ENCODE measurements around the gene NOC4L.

Gene NOC4L

GRCh38 chr12:132166093-132166492 is 21.8 kb downstream of the NOC4L start:
- no peak for DNase-seq (ENCODE audit: low read depth)
- TF ChIP-seq CTCF (IDR thresholded peaks at IDR 0.05; ENCODE audit: insufficient read depth, low read depth, low read length, missing control alignments) = no peak

GRCh38 chr12:132166801-132167591 is 22.7 kb downstream of the NOC4L start:
- DNase-seq (ENCODE audit: low read depth) = no peak

More at GRCh38 chr12:132166093-132166492, 21.8 kb downstream of the NOC4L start:
- no peak overlapping the region for H3K4me3 ChIP-seq (ENCODE audit: low read depth, low read length)

GRCh38 chr12:132167611-132168310 is 23.5 kb downstream of the NOC4L start:
- DNase-seq (ENCODE audit: low read depth) = no peak
- no peak for TF ChIP-seq CTCF (IDR thresholded peaks at IDR 0.05; ENCODE audit: insufficient read depth, low read depth, low read length, missing control alignments)
- H3K4me3 ChIP-seq (ENCODE audit: low read depth, low read length) = no peak overlapping the region

More at GRCh38 chr12:132166801-132167591, 22.7 kb downstream of the NOC4L start:
- TF ChIP-seq CTCF (IDR thresholded peaks at IDR 0.05; ENCODE audit: insufficient read depth, low read depth, low read length, missing control alignments) = no peak
- no peak overlapping the region for H3K4me3 ChIP-seq (ENCODE audit: low read depth, low read length)

GRCh38 chr12:132168311-132169031 is 24.2 kb downstream of the NOC4L start:
- TF ChIP-seq CTCF (IDR thresholded peaks at IDR 0.05; ENCODE audit: insufficient read depth, low read depth, low read length, missing control alignments) = no peak
- no peak overlapping the region for H3K4me3 ChIP-seq (ENCODE audit: low read depth, low read length)
- no peak for DNase-seq (ENCODE audit: low read depth)

- no peak for DNase-seq (ENCODE audit: low read depth)
- TF ChIP-seq CTCF (IDR thresholded peaks at IDR 0.05; ENCODE audit: insufficient read depth, low read depth, low read length, missing control alignments) = no peak
- no peak overlapping the region for H3K4me3 ChIP-seq (ENCODE audit: low read depth, low read length)
Observed at GRCh38 chr12:132169376-132169775, 25.1 kb downstream of the NOC4L start.

- no peak for TF ChIP-seq CTCF (IDR thresholded peaks at IDR 0.05; ENCODE audit: insufficient read depth, low read depth, low read length, missing control alignments)
- DNase-seq (ENCODE audit: low read depth) = no peak
Observed at GRCh38 chr12:132170094-132170636, 25.9 kb downstream of the NOC4L start.

More at GRCh38 chr12:132170094-132170636, 25.9 kb downstream of the NOC4L start:
- no peak overlapping the region for H3K4me3 ChIP-seq (ENCODE audit: low read depth, low read length)
